Endodermal cell (in vitro differentiated cells): ENCODE measurements around the gene FRAT1. TPM values are rescaled to one million over a fixed set of nuclear protein-coding genes. Genes with fewer than 3 reads are reported as not detected.
A peak's percentile ranks its signal among the peaks of the same experiment; 100 is the strongest.

Experiments used
- DNase-seq: peaks from one replicate; pipeline ENCODE4 v3.0.0-alpha.2; 2017
- H3K27ac ChIP-seq: 2 replicates; pipeline ENCODE4 v1.5.1; 2013; ENCODE audit warnings: mild to moderate bottlenecking, low read depth, low read length, moderate library complexity
- H3K27me3 ChIP-seq: 2 replicates; pipeline ENCODE4 v1.6.1; 2013; ENCODE audit warnings: mild to moderate bottlenecking, low read length, moderate library complexity; ENCODE audit not compliant: insufficient read depth, control insufficient read depth, poor library complexity, severe bottlenecking
- H3K36me3 ChIP-seq: 2 replicates; pipeline ENCODE4 v1.7.0; 2013; ENCODE audit warnings: mild to moderate bottlenecking, low read length, moderate library complexity; ENCODE audit not compliant: control insufficient read depth, insufficient read depth
- H3K4me1 ChIP-seq: one replicate; pipeline ENCODE4 v1.7.0; 2013; ENCODE audit warnings: low read length; ENCODE audit not compliant: control insufficient read depth, insufficient read depth
- H3K4me3 ChIP-seq: 2 replicates; pipeline ENCODE4 v1.5.1; 2013; ENCODE audit warnings: mild to moderate bottlenecking, low read length, moderate library complexity
- H3K9ac ChIP-seq: 2 replicates; pipeline ENCODE4 v1.6.1; 2013; ENCODE audit warnings: mild to moderate bottlenecking, low read length, moderate library complexity; ENCODE audit not compliant: poor library complexity, severe bottlenecking; ENCODE audit errors: extremely low read depth
- H3K9me3 ChIP-seq: 2 replicates; pipeline ENCODE4 v1.6.1; 2013; ENCODE audit warnings: mild to moderate bottlenecking, low read length, moderate library complexity; ENCODE audit not compliant: control insufficient read depth
- H3K27ac Mint-ChIP-seq: 2 replicates; pipeline ENCODE4 v1.8.0; 2020; ENCODE audit warnings: mixed read lengths
- H3K27me3 Mint-ChIP-seq: 2 replicates; pipeline ENCODE4 v1.8.0; 2021; ENCODE audit warnings: mild to moderate bottlenecking, mixed read lengths; ENCODE audit not compliant: insufficient read depth
- H3K36me3 Mint-ChIP-seq: 2 replicates; pipeline ENCODE4 v1.8.0; 2020; ENCODE audit warnings: low read depth, mixed read lengths
- H3K4me1 Mint-ChIP-seq: 2 replicates; pipeline ENCODE4 v1.8.0; 2020; ENCODE audit warnings: mixed read lengths
- H3K4me3 Mint-ChIP-seq: 2 replicates; pipeline ENCODE4 v1.8.0; 2020; ENCODE audit warnings: mild to moderate bottlenecking, moderate library complexity, mixed read lengths
- H3K9me3 Mint-ChIP-seq: 2 replicates; pipeline ENCODE4 v1.8.0; 2020; ENCODE audit warnings: mild to moderate bottlenecking, mixed read lengths
- CTCF ChIP-seq: fragments of 200-600 bp; sonication (generic); conservative IDR thresholded peaks from 2 replicates; pipeline ENCODE4 v1.5.0; 2021; ENCODE audit warnings: antibody characterized with exemption, mild to moderate bottlenecking
- WGBS, 2 experiments: methylation state at CpG; one replicate each; pipeline versions ENCODE4 v1.1.5 to v1.1.7; 2013; ENCODE audit warnings: missing lambda C conversion rate in 2 of 2, mixed read lengths in 1 of 2; ENCODE audit not compliant: insufficient coverage in 1 of 2, insufficient read length in 1 of 2; 5-methylcytosine and 5-hydroxymethylcytosine counted together
- total RNA-seq, 2 donors: library from RNA; stranded (reverse); fragmentation: NEBNext Ultra II Directional in 1 of 2; extraction: Animal tissue kit (Norgen Biotek cat#: 25700) in 1 of 2; gene quantifications; 2 replicates in 1 of 2; 3 replicates in 1 of 2; pipeline ENCODE4 v1.2.1, GENCODE V29; 2021

FRAT1 gene
- total RNA-seq, 2 donors from 2014 or later: 6.5 to 7.3 TPM

DNA sequence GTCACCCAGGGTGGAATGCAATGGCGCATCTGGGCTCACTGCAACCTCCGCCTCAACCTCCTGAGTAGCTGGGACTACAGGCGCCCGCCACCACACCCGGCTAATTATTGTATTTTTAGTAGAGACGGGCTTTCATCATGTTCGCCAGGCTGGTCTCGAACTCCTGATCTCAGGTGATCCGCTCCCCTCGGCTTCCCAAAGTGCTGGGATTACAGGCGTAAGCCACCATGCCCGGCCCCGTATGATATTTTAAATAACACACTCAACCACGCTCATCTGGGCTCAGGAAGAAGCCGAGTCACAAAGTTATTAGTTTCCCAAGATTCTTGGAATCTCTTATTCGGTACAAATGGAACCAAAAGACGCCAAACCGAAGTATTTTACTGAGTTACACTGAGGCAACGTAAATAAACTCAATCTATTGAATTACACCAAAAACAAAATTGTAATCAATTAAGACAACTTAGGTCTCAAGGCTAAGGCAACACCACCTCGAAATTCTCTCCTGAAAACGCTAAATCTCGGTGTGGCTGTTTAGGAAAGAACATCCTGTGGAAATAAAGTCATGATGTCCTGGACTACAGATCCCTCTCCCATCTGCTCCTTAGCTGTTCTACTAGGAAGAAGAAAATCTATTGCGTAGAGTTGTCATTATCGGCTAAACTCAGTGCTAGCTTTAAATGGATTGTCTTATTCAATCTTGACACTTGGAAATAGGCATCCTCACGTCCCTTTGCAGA, 27.5 kb upstream of the FRAT1 start:
- peak overlapping the region; percentile 70 for H3K4me3 Mint-ChIP-seq
- peak overlapping the region; percentile 89 for H3K4me3 ChIP-seq

DNA sequence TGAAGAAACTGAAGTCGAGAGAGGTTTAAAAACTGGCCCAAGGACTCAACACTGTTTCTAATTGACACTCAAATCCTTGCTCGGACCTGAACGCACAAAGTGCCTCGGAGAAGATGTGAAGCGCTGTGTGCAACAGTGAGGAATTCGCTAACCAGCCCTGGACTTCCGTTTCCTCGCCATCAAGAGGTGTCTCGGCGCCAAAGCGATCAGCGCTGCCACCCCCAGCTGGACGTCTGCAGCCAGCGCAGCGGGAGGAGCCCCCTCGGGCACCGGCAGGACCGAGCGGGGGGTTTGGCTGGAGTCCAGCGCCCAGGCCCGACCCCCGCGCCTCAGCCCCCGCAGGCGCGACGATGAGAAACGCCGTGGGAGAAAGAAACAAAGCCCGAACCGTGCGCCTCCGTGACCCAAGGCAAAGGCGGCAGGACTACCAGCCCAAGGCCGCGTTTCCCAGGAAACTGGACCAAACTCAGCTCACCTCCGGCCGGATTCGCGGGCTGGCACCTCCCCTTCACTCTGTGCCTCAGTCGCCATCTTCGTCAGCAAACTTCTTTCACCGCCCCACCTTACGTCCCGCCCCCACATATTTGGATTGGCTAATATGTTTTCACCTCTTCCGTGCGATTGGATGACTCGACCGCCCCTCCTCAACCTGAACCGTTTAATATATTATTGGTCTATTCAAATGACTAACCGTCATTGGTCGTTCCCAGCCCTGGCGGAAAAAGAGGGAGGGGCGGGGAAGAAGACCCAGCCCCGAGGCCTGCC, 26.8 kb upstream of the FRAT1 start, which contains the start of gene ARHGAP19:
Gene ARHGAP19 (minus strand): TSS at position 541 of the 765 bp plus-strand sequence. CDS start 10 bp downstream, at position 531.
- peak within 1 kb of the TSS; percentile 95 for H3K27ac ChIP-seq
- peaks cover 16% of the 10 kb centered on the region for H3K36me3 Mint-ChIP-seq
- 1% methylated on average over 25 to 55 of the region's 55 CpGs for WGBS, 2 experiments
- H3K27ac Mint-ChIP-seq: peak within 1 kb of the TSS; percentile 92
- no peaks in the 10 kb centered on the region for H3K27me3 ChIP-seq
- no peaks in the 10 kb centered on the region for H3K27me3 Mint-ChIP-seq
- DNase-seq: peak; percentile 98
- peak within 1 kb of the TSS; percentile 89 for H3K4me3 ChIP-seq
- H3K4me1 ChIP-seq: no peaks in the 10 kb centered on the region
- peaks cover 3% of the 10 kb centered on the region for H3K36me3 ChIP-seq
- no peaks in the 10 kb centered on the region for H3K9me3 ChIP-seq
- peaks cover 2% of the 10 kb centered on the region for H3K4me1 Mint-ChIP-seq
- peak within 1 kb of the TSS; percentile 83 for H3K9ac ChIP-seq
- peak within 1 kb of the TSS; percentile 70 for H3K4me3 Mint-ChIP-seq
- H3K9me3 Mint-ChIP-seq: no peaks in the 10 kb centered on the region
- TF ChIP-seq CTCF: peak; percentile 28

More for the DNA sequence above, 27.5 kb upstream of the FRAT1 start:
- Histone ChIP-seq H3K27ac (peak overlapping the region; percentile 95), H3K36me3 (peaks cover 10% of the 10 kb centered on the region), H3K9ac (peak overlapping the region; percentile 83), H3K27me3 (no peaks in the 10 kb centered on the region), H3K9me3 (no peaks in the 10 kb centered on the region), H3K4me1 (no peaks in the 10 kb centered on the region)
- whole genome bisulfite sequencing, 2 experiments: 62 to 69% methylated on average over 19 to 25 of the region's 25 CpGs
- TF ChIP-seq CTCF: no peak
- H3K4me1 Mint-ChIP-seq: peaks cover 2% of the 10 kb centered on the region
- peak overlapping the region; percentile 92 for H3K27ac Mint-ChIP-seq
- no peaks in the 10 kb centered on the region for H3K27me3 Mint-ChIP-seq
- DNase-seq: no peak
- no peaks in the 10 kb centered on the region for H3K9me3 Mint-ChIP-seq
- H3K36me3 Mint-ChIP-seq: peaks cover 19% of the 10 kb centered on the region

DNA sequence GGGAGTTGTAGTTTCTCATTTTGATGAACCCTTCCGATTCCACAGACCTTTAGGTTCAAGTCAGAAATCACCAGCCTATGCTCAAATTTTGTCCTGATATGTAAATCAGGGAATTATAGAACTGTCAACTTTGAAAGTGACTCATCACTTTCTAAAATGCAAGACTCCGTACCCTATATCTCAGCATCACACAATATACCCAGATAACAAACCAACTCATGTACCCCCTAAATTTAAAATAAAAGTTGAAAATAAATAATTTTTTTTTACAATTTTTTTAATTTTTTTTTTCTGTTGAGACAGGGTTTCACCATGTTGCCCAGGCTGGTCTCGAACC, 26.2 kb upstream of the FRAT1 start:
- H3K36me3 Mint-ChIP-seq: peaks cover 13% of the 10 kb centered on the region
- H3K27ac Mint-ChIP-seq: peak overlapping the region; percentile 82
- DNase-seq: no peak

More for the DNA sequence above, 26.2 kb upstream of the FRAT1 start:
- Histone ChIP-seq H3K9me3 (no peaks in the 10 kb centered on the region), H3K4me3 (no peak overlapping the region), H3K4me1 (no peaks in the 10 kb centered on the region), H3K27me3 (no peaks in the 10 kb centered on the region), H3K27ac (no peak overlapping the region), H3K9ac (no peak overlapping the region), H3K36me3 (no peaks in the 10 kb centered on the region)
- no peaks in the 10 kb centered on the region for H3K27me3 Mint-ChIP-seq
- peaks cover 2% of the 10 kb centered on the region for H3K4me1 Mint-ChIP-seq
- no peak for TF ChIP-seq CTCF
- peak overlapping the region; percentile 70 for H3K4me3 Mint-ChIP-seq
- no peaks in the 10 kb centered on the region for H3K9me3 Mint-ChIP-seq
- 58% methylated on average over 3 of the region's 3 CpGs; no CpG with 5 or more reads in 1 of the 2 experiments for WGBS, 2 experiments
